Superior temporal gyrus (tissue), 1 donor: ENCODE results near the gene STRN3.
"Not testable (repeated sequence)": the region's sequence is repeated elsewhere in the genome, so short reads cannot be mapped to it uniquely, and the experiment has no call there.

Experiments
- DNase-seq: peaks from one replicate; pipeline ENCODE4 v3.0.0-alpha.2; 2016; ENCODE audit errors: extremely low spot score

Gene STRN3

DNA sequence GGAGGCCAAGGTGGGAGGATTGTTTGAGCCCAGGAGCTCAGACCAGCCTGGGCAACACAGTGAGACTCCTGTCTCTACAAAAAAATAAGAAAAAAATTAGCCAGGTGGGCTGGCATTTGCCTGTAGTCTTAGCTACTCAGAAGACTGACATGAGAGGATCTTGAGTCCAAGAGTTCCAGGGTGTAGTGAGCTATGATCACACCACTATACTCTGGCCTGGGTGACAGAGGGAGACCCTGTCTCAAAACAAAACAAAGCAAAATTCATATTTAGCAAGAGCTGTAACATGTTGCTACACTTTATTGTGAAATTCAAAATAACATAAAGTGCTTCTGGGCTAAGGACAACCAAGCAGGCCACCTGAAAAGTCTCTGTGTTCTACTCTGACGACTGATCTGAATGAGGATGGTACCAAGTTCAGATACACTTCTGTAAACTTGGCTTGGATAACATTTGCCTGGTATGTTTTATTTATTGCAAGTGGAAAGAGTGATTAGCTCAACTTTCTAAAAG is 11.6 kb upstream of the STRN3 start:
- DNase-seq, result no peak

DNA sequence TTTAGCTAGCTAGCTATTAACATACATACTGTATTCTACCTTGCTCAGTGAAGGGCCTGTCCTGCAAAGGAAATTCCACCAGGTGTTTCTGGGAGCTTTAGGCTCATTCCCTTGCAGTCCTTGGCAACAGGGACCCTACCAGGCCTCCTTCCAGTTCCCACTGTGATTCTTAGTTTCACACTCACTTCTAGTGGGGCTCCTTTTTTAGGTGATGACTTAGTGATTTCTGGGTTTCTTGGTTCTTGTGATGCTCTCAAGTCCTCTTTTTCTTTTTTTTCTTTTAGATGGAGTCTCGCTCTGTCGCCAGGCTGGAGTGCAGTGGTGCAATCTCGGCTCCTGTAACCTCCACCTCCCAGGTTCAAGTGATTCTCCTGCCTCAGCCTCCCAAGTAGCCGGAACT is 10.4 kb upstream of the STRN3 start:
- DNase-seq, result no peak

DNA sequence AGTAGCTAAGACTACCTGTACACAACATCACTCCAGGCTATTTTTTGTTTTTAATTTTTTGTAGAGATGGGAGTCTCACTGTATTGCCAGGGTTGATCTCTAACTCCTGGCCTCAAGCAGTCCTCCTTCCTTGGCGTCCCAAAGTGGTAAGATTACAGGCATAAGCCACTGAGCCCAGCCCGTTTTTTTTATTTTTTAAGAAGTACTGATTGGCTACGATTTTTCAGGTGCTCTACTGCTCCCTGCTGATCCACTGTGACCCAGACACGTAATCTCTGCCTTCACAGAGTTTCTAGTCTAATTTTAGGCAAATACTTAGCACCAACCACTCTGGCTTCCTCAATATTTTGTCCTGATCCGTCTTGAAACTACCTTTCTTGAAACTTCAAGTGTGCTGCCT is 4.3 kb upstream of the STRN3 start:
- DNase-seq, result no peak

DNA sequence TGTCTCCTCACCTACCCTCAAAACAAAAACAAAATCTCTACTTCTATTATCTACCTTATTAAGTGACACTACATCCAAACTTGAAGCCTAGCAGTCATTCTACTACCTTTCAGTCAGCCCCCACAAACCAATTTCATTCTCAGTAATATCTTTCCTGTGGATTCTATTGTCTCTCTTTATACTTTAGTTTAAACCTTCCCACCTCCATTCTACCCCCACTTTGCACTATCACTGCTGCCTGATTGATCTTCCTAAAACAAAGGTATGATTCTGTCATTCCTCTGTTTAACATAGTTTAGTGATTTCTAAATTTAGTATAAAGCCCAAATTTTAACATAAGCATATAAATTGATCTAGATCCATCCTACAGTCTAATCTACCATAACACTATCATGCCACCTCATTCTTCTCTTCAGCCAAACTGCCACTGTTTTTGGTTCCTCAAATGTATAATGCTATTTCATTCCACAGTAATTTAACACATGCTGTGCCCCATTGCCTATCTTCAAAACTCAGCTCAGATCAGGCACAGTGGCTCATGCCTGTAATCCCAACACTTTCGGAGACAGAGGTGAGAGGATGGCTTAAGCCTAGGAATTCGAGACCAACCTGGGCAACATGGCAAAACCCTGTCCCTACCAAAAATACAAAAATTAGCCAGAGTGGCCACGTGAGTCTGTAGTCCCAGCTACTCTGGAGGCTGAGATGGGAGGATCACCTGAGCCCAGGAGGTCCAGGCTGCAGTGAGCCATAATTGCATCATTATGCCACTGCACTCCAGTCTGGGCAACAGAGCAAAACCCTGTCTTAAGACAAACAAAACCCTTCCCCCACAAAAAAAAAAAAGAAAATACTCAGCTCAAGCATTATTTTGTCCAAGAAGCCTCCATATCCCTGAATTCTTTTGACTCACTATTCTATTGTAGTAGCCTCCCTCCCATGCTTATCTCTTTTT is 3.1 kb upstream of the STRN3 start:
- DNase-seq, result no peak

DNA sequence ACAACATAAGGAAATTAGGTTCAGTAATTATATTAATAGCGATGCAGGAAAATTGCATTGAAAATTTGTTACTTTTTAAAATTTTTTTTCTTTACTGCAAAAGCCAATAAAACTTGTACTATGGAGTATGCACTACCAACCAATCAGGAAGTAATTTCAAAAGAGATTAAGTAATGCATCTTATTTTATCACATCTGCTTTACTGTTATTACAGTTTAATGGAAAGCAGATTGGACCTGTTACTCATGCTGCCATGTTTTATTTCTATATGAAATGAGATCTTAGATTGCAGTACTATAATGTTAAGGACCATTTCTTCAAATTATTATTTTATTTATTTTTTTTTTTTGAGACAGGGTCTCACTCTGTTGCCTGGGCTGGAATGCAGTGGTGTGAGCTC is 1.7 kb upstream of the STRN3 start:
- no peak for DNase-seq

DNA sequence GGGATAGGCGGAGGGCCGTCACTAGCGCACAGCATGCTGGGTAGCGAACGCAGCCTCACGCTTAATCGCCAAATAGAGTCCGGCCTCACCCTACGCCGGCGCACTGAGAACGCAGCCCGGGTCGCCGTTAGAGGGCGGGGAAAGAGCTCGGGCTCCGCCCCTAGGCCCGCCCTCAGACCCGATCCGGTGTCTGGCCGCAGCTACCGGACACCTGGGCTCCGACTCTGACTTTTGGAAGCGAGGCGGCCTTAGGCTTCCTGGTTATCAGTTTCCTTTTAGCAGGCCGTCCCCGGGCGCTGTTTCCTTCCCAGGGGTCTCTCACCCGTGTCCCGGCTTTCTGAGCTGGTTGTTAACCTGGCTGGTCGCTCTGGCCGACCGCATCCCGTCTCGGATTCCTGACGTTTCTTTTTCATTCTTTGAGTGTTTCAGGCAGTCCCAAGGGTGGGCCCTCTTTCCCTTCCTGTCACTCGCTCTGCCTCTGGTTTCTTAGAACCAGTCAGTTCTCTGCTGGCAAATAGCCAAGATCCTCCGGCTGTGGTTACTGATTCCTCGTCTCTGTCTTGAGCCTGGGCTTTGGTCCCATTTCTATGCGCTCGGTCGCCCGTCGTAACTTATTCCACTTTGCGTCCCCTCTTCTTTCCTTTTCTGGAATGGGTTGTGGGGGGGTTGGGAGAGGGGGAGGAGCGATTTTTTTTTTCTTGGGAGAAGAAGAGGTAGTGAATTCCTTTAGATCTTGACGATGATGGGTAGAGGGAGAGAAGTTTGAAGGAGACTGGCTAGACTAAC is 464 bp upstream of the STRN3 start:
- DNase-seq, result peak; percentile 97

DNA sequence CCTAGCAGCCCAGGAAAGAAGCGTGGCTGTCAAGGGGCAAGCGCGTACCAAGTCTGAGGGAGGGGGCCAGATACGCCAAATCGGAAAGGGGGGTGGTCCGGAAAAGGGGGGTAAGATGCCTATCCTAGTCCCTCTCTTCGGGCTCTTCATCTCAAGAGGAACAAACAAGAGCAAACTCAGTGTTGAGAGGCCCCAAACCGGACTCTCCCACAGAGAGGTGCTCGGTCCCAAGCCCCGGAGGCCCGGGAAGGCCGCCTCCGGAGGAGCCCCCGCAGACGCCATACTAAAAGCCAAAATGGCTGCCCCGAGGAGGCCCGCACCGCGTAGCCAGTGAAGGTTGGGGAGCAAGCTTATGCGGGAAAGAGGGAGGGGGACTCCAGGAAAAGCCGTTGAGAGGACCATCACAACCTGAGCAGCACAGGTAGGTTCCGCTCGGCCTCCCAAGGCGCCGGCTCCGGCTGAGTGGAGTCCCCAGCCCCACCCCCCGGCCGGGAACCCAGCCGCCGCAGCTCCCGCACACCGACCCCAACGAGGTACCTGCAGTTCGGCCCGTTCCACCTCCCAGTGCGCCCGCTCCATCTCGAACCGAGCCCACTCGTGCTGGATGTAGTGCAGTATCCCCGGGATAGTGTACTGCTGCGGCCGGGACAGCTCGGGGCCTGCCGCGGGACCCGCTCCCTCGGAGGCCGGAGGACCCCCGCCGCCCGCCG is 657 bp downstream of the STRN3 start, which contains the start of gene AP4S1:
Gene AP4S1, plus strand, starts transcription at position 283 of the 710 bp plus-strand sequence. CDS start 40,548 bp downstream, outside the sequence.
- DNase-seq, result peak; percentile 62

DNA sequence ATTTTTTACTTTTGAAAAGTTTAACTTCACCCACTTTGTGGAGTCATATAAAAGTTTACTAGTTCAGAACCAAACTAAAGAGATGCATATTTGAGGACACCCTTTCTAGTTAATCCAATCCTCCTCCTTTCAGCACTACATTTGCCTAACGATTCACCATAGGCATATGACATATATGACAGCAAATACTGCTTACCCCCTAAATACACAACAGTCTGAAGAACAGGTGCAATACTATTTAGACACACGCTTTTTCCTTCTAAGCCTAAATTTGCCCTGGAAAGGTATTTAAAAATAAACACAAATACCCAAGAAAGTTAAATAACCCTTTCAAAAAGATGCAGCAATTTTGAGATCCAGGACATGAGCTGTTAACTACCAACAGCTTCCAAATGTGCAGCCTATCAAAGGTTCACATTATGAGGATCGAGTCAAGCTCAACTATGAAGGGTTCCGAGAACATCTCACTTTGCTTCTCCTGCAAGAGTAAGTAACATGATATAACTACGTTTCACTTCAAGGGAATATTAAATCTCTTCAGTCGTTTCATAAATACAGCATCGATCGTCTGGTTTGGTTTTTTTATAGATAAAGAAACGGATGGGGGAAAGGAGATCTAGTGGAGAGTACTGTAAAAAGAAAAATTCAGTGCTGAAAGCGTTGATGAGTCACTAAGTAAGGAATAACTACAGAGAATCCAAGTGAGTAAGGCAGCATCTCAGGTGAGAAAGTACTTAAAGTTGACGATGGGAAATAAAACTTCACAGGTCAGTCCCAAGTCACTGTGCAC is 1.4 kb downstream of the STRN3 start:
- DNase-seq, result peak; percentile 47

DNA sequence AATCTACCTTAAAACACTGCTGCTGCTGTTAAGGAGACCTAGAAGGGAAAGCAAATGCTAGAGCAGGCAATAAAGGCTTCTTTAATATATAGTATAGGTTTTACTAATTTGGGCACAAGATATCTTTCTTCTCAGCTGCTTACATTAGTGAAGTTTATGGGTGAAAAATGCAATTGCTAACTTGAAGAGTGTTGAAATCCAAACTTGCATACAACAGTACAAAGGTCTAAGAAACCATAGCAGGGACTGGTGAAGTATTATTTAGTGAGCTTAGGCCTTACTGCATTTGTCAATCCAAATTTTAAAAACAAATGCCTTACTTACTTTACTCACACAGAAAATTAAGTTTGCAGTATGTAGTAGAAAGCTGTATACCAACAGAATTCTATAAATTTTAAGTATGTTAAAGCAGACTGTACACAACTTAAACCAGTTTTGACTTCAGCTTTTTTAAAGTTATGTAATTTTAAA is 2.1 kb downstream of the STRN3 start:
- peak; percentile 16 for DNase-seq

DNA sequence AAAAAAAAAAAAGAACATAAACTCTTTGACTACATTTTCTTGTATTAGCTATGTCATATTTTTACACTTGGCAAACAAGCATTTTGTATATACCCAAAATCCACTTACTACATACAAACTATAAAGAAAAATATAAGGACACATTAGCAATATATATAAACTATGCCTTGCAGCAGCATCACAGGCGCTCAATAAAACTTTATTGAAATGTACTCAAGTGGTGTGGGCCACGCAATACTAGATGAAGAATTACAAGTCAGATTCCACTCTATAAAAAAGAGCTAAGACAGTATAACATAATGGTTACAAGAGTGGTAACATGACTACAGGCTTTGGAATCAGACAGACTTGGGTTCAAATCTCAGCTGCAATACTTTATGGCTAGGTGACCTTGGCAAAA is 3.8 kb downstream of the STRN3 start:
- no peak for DNase-seq

DNA sequence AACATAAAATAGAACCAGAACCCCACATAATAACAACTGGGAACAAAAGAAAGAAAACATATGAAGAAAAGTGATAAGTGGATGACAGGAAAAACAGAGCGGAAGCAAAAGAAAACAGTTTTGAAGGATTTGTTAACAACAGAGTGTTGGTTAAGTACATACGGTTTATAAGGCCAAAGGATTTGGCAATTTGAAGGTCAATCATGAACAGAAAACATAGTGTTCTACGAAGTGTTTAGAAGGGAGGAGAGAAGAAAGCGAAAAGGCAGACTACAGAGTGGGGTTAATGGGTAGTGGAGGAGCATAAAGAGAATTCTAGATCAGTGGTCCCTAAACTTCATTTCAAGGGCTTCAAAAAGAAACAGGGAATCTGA is 4.6 kb downstream of the STRN3 start:
- DNase-seq, result no peak

DNA sequence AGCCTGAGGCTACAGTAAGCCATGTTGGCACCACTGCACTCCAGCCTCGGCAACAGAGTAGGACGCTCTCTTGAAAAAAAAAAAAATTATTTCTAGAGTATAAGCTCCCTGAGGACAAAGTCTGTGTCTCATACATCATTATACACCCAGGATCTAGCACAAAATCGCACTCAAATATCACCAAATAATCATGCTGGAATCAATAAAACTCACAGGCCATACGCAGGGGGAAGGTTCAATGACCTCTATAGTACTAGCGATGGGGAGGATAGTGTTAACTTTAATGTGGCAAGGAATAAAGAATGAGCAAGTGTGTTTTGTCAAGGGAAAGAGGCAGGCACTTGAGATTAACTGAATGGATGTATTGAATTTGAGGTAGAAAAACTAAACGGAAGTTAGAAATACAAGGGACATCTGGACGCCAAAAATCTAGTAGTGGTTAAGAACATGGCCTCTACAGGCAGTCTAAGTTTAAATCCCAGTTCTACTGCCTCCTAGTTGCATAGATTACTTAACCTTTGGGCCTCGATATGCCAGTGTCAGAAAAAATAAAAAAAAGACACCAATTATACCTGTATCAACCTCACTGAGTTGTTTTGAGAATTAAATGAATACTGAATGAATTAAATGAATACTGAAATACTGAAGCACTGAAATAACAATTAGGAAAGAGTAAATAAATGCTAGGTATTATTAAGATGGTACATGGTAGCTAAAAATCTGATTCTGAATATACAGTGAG is 5.2 kb downstream of the STRN3 start:
- no peak for DNase-seq

DNA sequence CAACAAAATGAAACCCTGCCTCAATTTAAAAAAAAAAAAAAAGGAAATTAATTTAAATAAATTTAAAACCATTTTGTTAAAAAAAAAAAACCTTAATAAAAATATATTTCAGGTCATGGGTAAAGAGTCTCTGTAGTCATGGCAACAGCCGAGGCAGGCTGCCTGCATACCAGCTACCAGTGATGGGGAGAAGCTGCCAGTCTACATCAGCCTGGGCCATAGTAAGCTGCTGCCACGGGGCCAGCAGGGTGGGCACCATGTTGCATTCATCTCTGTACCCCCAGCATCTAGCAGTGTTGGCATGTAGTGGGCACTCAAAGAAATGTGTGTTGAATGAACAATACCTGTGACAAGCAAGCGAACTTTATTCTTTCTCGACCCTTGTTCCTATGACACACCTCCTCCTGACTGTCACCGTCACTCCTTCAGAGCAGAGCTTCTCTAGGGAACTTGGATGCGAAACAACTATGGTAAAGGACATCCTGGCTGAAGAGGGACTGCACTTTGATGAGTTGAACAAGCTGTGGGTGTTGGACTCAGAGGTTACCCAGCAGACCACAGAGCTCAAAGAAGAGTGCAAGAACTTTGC is 8.0 kb downstream of the STRN3 start:
- DNase-seq, result no peak

DNA sequence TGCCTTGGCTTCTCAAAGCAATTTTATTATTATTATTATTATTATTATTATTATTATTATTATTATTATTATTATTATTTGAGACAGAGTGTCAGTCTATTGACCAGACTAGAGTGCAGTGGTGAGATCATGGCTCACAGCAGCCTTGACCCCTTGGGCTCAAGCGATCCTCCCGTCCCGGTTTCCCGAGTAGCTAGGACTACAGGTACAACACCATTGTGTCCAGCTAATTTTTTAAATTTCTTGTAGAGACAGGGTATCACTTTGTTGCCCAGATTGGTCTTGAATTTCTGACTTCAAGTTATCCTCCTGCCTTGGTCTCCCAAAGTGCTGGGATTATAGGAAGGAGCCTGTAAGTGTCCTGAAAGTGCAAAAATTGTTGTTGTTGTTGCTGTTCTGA is 12.3 kb downstream of the STRN3 start:
- DNase-seq, result no peak

DNA sequence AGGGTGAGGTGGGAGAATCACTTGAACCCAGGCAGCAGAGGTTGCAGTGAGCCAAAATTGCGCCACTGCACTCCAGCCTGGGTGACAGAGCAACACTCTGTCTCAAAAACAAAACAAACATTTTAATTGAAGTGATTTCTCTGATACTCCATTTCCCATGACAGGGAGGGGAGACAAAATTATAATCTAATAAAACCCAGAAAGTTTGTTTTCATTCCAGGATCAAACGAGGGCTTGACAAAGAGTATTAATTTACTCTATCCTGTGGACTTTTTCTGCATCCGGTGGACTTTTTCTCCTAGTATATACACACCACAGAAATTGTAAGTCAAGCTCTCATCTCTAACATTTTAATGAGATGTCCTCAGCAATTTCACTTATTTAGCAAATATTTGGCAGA is 15.2 kb downstream of the STRN3 start:
- DNase-seq, result no peak

DNA sequence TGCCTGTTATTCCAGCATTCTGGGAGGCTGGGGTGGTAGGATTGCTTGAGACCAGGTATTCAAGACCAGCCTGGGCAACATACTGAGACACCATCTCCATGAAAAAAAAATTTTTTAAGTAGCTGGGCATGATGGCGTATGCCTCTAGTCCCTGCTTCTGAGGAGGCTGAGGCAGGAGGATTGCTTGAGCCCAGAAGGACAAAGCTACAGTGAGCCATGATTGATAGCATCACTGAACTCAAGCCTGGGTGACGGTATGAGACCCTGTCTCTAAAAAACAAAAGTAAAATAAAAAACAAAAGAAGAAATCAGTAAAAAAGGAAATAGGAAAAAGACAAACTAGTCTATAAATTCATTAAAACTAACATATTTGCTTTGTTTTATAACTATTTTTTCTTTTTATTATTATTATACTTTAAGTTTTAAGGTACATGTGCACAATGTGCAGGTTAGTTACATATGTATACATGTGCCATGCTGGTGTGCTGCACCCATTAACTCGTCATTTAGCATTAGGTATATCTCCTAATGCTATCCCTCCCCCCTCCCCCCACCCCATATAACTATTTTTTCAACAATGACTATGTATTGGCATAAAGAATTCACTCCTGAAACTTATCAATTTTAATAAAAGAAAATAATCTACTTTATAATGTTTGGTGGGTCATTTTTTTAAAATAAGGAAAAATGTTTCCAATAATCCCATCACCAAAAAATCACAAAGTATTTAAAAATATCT is 16.2 kb downstream of the STRN3 start:
- DNase-seq, result no peak

DNA sequence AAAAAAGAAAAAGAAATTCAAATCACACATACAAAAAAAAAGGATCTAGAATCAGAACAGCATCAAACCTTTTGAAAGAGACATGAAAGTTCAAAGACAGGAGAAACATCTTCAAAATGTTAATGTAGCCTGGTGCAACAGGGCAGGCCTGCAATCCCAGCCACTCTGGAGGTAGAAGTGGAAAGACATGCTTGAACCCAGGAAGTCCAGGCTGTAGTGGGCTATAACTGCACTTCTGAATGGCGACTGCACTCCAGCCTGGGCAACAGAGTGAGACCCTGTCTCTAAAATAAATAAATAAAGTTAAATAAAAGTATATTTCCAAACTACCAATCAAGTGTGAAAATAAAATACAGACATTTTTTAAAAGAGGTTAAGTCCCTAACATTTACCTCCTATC is 19.5 kb downstream of the STRN3 start:
- no peak for DNase-seq

DNA sequence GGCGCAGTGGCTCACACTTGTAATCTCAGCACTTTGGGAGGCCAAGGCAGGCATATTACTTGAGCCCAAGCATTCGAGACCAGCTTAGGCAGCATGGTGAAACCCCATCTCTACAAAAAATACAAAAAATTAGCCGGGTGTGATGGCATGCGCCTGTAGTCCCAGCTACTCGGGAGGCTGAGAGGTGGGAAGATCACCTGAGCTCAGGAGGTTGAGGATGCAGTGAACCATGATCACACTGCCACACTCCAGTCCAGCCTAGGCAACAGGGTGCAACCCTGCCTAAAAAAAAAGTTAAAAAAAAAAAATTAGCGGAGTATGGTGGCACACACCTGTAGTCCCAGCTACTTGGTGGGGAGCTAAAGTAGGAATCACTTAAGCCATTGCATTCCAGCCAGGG is 22.2 kb downstream of the STRN3 start:
- not testable (repeated sequence) for DNase-seq

DNA sequence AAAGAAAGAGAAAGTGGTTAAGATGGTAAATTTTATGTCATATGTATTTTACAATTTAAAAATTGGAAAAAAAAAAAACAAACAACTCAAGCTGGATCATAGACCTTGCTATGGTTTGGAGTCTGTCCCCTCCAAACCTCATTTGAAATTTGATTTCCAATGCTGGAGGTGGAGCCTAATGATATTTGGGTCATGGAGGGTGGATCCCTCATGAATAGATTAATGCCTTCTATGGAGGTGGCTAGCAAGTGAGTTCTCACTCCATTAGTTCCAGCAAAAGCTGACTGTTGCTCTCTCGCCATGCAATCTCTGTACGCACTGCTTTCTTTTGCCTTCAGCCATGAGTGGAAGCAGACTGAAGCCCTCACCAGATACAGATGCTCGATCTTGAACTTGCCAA is 22.9 kb downstream of the STRN3 start:
- no peak for DNase-seq
